H1 (cell line): ENCODE results near the gene CREBZF. TPM values are rescaled to one million over a fixed set of nuclear protein-coding genes. Genes with fewer than 3 reads are reported as not detected.

ENCODE experiments used
- CBX5 ChIP-seq: fragments of 300-800, 300-1000 bp; sonication (generic); IDR thresholded peaks from 2 replicates; pipeline ENCODE4 v1.7.1; 2016; ENCODE audit warnings: antibody characterized with exemption, low read length, low read depth
- CTBP2 ChIP-seq: IDR thresholded peaks from 2 replicates; pipeline ENCODE4 v1.7.0; 2011; ENCODE audit warnings: borderline replicate concordance, mild to moderate bottlenecking, moderate library complexity, mixed read lengths, low read length; ENCODE audit not compliant: insufficient read depth, insufficient read length
- EZH2 ChIP-seq: fragments of 200-600 bp; sonication (generic); IDR thresholded peaks from 2 replicates; pipeline ENCODE4 v1.7.1; 2012; ENCODE audit warnings: low read depth, mild to moderate bottlenecking, moderate library complexity, low read length, inconsistent platforms; ENCODE audit not compliant: severe bottlenecking
- RNF2 ChIP-seq: fragments of 200-900, 300-1000 bp; sonication (generic); IDR thresholded peaks from 2 replicates; pipeline ENCODE4 v1.7.1; 2016; ENCODE audit warnings: borderline replicate concordance, low read depth, mild to moderate bottlenecking, antibody characterized with exemption, low read length; ENCODE audit not compliant: poor library complexity, severe bottlenecking; ENCODE audit errors: missing control alignments
- SRF ChIP-seq: IDR thresholded peaks from 2 replicates; pipeline ENCODE4 v1.6.1; 2011; ENCODE audit warnings: mild to moderate bottlenecking, low read depth, low read length, moderate library complexity
- polyA plus RNA-seq, 7 experiments: library from polyadenylated mRNA; depleted of rRNA in 3 of 7; stranded (reverse) in 5 of 7; unstranded in 2 of 7; fragments of >200 nt in 5 of 7; fragments of 200-250 nt in 2 of 7; gene quantifications; 1 replicate in 5 of 7; 2 replicates in 1 of 7; 4 replicates in 1 of 7; pipeline versions ENCODE4 v1.2.1 to v1.2.3, GENCODE V29; 2011 to 2013; ENCODE audit warnings: missing spikeins in 2 of 7, mixed read lengths in 2 of 7
- total RNA-seq: library from RNA; stranded (reverse); fragmentation: NEBNext Ultra II Directional; extraction: Animal tissue kit (Norgen Biotek cat#: 25700); gene quantifications from 2 replicates; pipeline ENCODE4 v1.2.1, GENCODE V29; 2021

The CREBZF gene
- total and polyA plus RNA-seq, 2 of the 8 experiments (the other 6 are each of a cell fraction or from before 2014, with no cell fraction given) = 15.4 to 44.9 TPM

GRCh38 chr11:85643191-85643614 is 21.7 kb downstream of the CREBZF start (continued):
- TF ChIP-seq CTBP2 = no peak
- TF ChIP-seq RNF2 = no peak
- TF ChIP-seq CBX5 = no peak
- TF ChIP-seq EZH2 = no peak
- no peak for TF ChIP-seq SRF
